Measurements from ENCODE around the gene SLC44A5. TPM values are rescaled to one million over a fixed set of nuclear protein-coding genes. Genes with fewer than 3 reads are reported as not detected.
"Not testable (repeated sequence)": the region's sequence is repeated elsewhere in the genome, so short reads cannot be mapped to it uniquely, and the experiment has no call there.

SLC44A5 gene
- total RNA-seq, 4 donors from 2014 or later: 2.2 to 5.2 (median 3.3) TPM; not detected in 1

GRCh38 chr1:75415187-75415586 lies 195.7 kb downstream of the SLC44A5 start:
- TF ChIP-seq CTCF (IDR thresholded peaks at IDR 0.05) (no peak), POLR2AphosphoS5 (IDR thresholded peaks at IDR 0.05) (no peak), POLR2A (IDR thresholded peaks at IDR 0.05) (no peak), EP300 (IDR thresholded peaks at IDR 0.05; ENCODE audit: low read depth) (no peak)
- 67 to 79% methylated on average over 3 of the region's 3 CpGs for WGBS, 2 donors (ENCODE audit: low coverage in 1 of 2)

DNA sequence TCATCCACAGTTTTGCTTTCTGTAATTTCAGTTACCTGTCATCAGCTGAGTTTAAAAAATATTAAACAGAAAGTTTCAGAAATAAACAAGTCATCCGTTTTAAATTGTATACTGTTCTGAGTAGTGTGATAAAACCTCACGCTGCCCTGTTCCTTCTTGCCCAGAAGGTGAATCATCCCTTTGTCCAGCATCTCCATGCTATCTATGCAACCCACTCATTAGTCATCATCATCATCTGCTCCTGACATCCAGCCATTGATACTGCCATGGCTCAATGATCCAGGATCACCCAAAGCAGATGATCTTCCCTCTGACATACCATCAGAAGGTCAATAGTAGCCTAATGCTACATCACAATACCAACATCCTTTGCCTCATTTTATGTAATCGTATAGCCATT lies 198.3 kb downstream of the SLC44A5 start:
- 72 to 75% methylated on average over 3 of the region's 3 CpGs for WGBS, 2 donors (ENCODE audit: low coverage in 1 of 2)
- no peak for TF ChIP-seq EP300 (IDR thresholded peaks at IDR 0.05; ENCODE audit: low read depth)
- TF ChIP-seq POLR2A (IDR thresholded peaks at IDR 0.05): no peak
- no peak for TF ChIP-seq CTCF (IDR thresholded peaks at IDR 0.05)
- TF ChIP-seq POLR2AphosphoS5 (IDR thresholded peaks at IDR 0.05): no peak
- Histone ChIP-seq H3K4me1 (no peaks in the 10 kb centered on the region), H3K9me3 (no peaks in the 10 kb centered on the region), H3K27ac (no peak overlapping the region), H3K27me3 (no peaks in the 10 kb centered on the region), H3K36me3 (no peaks in the 10 kb centered on the region), H3K4me3 (no peak overlapping the region)
- intact Hi-C loops (cut with DNase I; ENCODE audit: low total_unique reads) (no loop called here), in situ Hi-C loops (cut with MboI; ENCODE audit: low pct_ligation_motif_present in 1 of 4, low pct_unique_long_range_greater_than_20kb in 1 of 4, low sequenced_read_pairs in 3 of 4) (no loop called here)
- DNase-seq: no peak

More at GRCh38 chr1:75415187-75415586, 195.7 kb downstream of the SLC44A5 start:
- in situ Hi-C loops (cut with MboI; ENCODE audit: low pct_ligation_motif_present in 1 of 4, low pct_unique_long_range_greater_than_20kb in 1 of 4, low sequenced_read_pairs in 3 of 4): no loop called here
- Histone ChIP-seq H3K36me3 (no peaks in the 10 kb centered on the region), H3K4me3 (no peak overlapping the region), H3K4me1 (no peaks in the 10 kb centered on the region), H3K27ac (no peak overlapping the region), H3K27me3 (no peaks in the 10 kb centered on the region), H3K9me3 (no peaks in the 10 kb centered on the region)
- no peak for DNase-seq
- intact Hi-C loops (cut with DNase I; ENCODE audit: low total_unique reads): no loop called here

- H3K4me1 ChIP-seq; H3K36me3 ChIP-seq; H3K9me3 ChIP-seq; intact Hi-C loops (cut with DNase I; ENCODE audit: low total_unique reads); H3K27me3 ChIP-seq; DNase-seq; H3K27ac ChIP-seq; H3K4me3 ChIP-seq; in situ Hi-C loops (cut with MboI; ENCODE audit: low pct_ligation_motif_present in 1 of 4, low pct_unique_long_range_greater_than_20kb in 1 of 4, low sequenced_read_pairs in 3 of 4): not testable (repeated sequence)
- WGBS, 2 donors (ENCODE audit: low coverage in 1 of 2): 40 to 41% methylated on average over 1 of the region's 1 CpG
These were observed 206.2 kb downstream of the SLC44A5 start for GRCh38 chr1:75404681-75405080.

GRCh38 chr1:75403147-75403646 lies 207.7 kb downstream of the SLC44A5 start:
- H3K36me3 ChIP-seq; intact Hi-C loops (cut with DNase I; ENCODE audit: low total_unique reads); in situ Hi-C loops (cut with MboI; ENCODE audit: low pct_ligation_motif_present in 1 of 4, low pct_unique_long_range_greater_than_20kb in 1 of 4, low sequenced_read_pairs in 3 of 4); H3K4me1 ChIP-seq; H3K27ac ChIP-seq; H3K9me3 ChIP-seq; DNase-seq; H3K4me3 ChIP-seq; H3K27me3 ChIP-seq: not testable (repeated sequence)
- 86% methylated on average over 5 of the region's 5 CpGs; no CpG with 5 or more reads in 1 of the 2 donors for WGBS, 2 donors (ENCODE audit: low coverage in 1 of 2)

DNA sequence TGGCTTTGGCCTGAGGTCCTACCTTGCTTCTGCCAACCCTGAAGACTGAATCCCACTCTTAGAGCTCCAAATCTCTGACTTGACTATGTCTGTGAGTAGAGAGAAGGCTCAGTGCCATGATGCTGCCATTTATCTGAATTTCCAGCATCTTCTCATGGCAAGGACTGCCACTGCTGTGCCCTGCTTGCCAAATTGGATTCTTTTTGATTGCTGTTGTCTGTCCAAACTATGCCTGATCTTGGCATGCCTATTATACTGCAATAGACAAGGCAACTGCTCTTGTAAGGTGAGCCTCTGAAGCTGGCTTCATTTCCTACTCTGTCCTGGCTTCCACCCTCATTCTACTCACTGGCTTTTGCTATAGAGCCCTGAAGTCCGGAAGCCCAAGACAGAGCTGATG lies 210.2 kb downstream of the SLC44A5 start:
- no peaks in the 10 kb centered on the region for H3K27me3 ChIP-seq
- in situ Hi-C loops (cut with MboI; ENCODE audit: low pct_ligation_motif_present in 1 of 4, low pct_unique_long_range_greater_than_20kb in 1 of 4, low sequenced_read_pairs in 3 of 4): no loop called here
- WGBS, 2 donors (ENCODE audit: low coverage in 1 of 2): 60 to 100% methylated on average over 1 of the region's 1 CpG
- H3K9me3 ChIP-seq: no peaks in the 10 kb centered on the region
- H3K4me1 ChIP-seq: no peaks in the 10 kb centered on the region
- TF ChIP-seq CTCF (IDR thresholded peaks at IDR 0.05) (no peak), POLR2A (IDR thresholded peaks at IDR 0.05) (no peak), POLR2AphosphoS5 (IDR thresholded peaks at IDR 0.05) (no peak), EP300 (IDR thresholded peaks at IDR 0.05; ENCODE audit: low read depth) (no peak)
- H3K4me3 ChIP-seq: no peak overlapping the region
- no peak for DNase-seq
- no peak overlapping the region for H3K27ac ChIP-seq
- intact Hi-C loops (cut with DNase I; ENCODE audit: low total_unique reads): no loop called here
- no peaks in the 10 kb centered on the region for H3K36me3 ChIP-seq

All from transverse colon (tissue), 4 donors.